HG03159 (cell line): Measurements from ENCODE around the gene KIT.

ENCODE experiments used
- ATAC-seq: cut with Tn5 transposase; IDR thresholded peaks from one replicate; pipeline ENCODE4 v1.9.1; 2021; ENCODE audit warnings: mild to moderate bottlenecking, moderate library complexity; ENCODE audit not compliant: unreplicated experiment

The KIT gene

GRCh38 chr4:54659749-54660535 is 2.2 kb downstream of the KIT start:
- ATAC-seq, result no peak

- no peak for ATAC-seq
These were observed 2.8 kb downstream of the KIT start for GRCh38 chr4:54660591-54660990.

- no peak for ATAC-seq
These were observed 3.4 kb downstream of the KIT start for GRCh38 chr4:54661169-54661568.

- no peak for ATAC-seq
These were observed 3.9 kb downstream of the KIT start for GRCh38 chr4:54661686-54662085.

- no peak for ATAC-seq
These were observed 4.4 kb downstream of the KIT start for GRCh38 chr4:54662123-54662522.

- no peak for ATAC-seq
These were observed 5.3 kb downstream of the KIT start for GRCh38 chr4:54662901-54663585.

- ATAC-seq, result no peak
These were observed 6.6 kb downstream of the KIT start for GRCh38 chr4:54664400-54664799.

- ATAC-seq, result no peak
These were observed 10.4 kb downstream of the KIT start for GRCh38 chr4:54668014-54668611.

GRCh38 chr4:54669831-54670230 is 12.1 kb downstream of the KIT start:
- no peak for ATAC-seq

GRCh38 chr4:54675721-54676461 is 18.1 kb downstream of the KIT start:
- no peak for ATAC-seq

- ATAC-seq, result no peak
These were observed 18.9 kb downstream of the KIT start for GRCh38 chr4:54676658-54677057.

- ATAC-seq, result no peak
These were observed 19.7 kb downstream of the KIT start for GRCh38 chr4:54677416-54677815.

GRCh38 chr4:54677853-54678650 is 20.3 kb downstream of the KIT start:
- ATAC-seq, result no peak

- ATAC-seq, result no peak
These were observed 21.1 kb downstream of the KIT start for GRCh38 chr4:54678826-54679225.

GRCh38 chr4:54679813-54680212 is 22.1 kb downstream of the KIT start:
- no peak for ATAC-seq

GRCh38 chr4:54683616-54684346 is 26.0 kb downstream of the KIT start:
- no peak for ATAC-seq

GRCh38 chr4:54685810-54686209 is 28.1 kb downstream of the KIT start:
- no peak for ATAC-seq

- peak; percentile 51 for ATAC-seq
These were observed 30.4 kb downstream of the KIT start for GRCh38 chr4:54687887-54688841.

GRCh38 chr4:54695337-54695736 is 37.6 kb downstream of the KIT start:
- ATAC-seq, result no peak
